ENCODE measurements around the gene GABRG3. TPM values are rescaled to one million over a fixed set of nuclear protein-coding genes. Genes with fewer than 3 reads are reported as not detected.

The GABRG3 gene
- total RNA-seq, 2 experiments from 2014 or later = not detected

GRCh38 chr15:27036210-27036609 lies 65.2 kb downstream of the GABRG3 start:
- H3K4me1 Mint-ChIP-seq = no peaks in the 10 kb centered on the region
- no peaks in the 10 kb centered on the region for H3K36me3 Mint-ChIP-seq
- no peak overlapping the region for H3K27ac Mint-ChIP-seq
- H3K4me3 Mint-ChIP-seq = no peak overlapping the region
- peaks cover 1% of the 10 kb centered on the region for H3K9me3 Mint-ChIP-seq
- DNase-seq = no peak
- H3K27me3 Mint-ChIP-seq = no peaks in the 10 kb centered on the region

DNA sequence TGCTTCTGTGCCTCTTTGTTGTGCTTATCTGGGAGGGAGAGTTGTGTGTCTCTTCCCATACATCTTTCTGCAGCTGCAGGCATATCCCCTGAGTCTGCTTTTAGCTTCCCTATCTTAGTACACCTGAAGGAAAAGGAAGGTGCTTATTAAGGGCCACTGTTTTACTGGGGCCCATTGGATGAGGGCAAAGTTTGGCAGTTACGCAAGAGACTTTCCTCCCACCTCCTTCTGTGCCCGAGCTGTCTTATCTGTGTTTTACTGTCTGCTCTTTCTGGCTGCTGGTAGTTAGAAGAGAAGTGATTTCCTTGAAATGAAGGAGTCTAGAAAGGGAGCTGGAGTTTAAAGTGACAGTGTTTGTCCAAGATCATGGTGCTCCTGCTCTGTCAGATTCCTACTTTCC lies 66.5 kb downstream of the GABRG3 start:
- no peak overlapping the region for H3K4me3 Mint-ChIP-seq
- no peak for DNase-seq
- no peak overlapping the region for H3K27ac Mint-ChIP-seq
- no peaks in the 10 kb centered on the region for H3K9me3 Mint-ChIP-seq
- H3K27me3 Mint-ChIP-seq = no peaks in the 10 kb centered on the region
- no peaks in the 10 kb centered on the region for H3K4me1 Mint-ChIP-seq
- H3K36me3 Mint-ChIP-seq = no peaks in the 10 kb centered on the region

GRCh38 chr15:27039152-27039551 lies 68.2 kb downstream of the GABRG3 start:
- no peaks in the 10 kb centered on the region for H3K27me3 Mint-ChIP-seq
- no peaks in the 10 kb centered on the region for H3K9me3 Mint-ChIP-seq
- H3K27ac Mint-ChIP-seq = no peak overlapping the region
- no peak for DNase-seq
- H3K4me1 Mint-ChIP-seq = no peaks in the 10 kb centered on the region
- H3K4me3 Mint-ChIP-seq = no peak overlapping the region
- H3K36me3 Mint-ChIP-seq = no peaks in the 10 kb centered on the region

- Mint-ChIP-seq H3K9me3 (no peaks in the 10 kb centered on the region), H3K27me3 (no peaks in the 10 kb centered on the region), H3K4me1 (no peaks in the 10 kb centered on the region), H3K36me3 (no peaks in the 10 kb centered on the region), H3K27ac (no peak overlapping the region), H3K4me3 (no peak overlapping the region)
- no peak for DNase-seq
Measured at GRCh38 chr15:27042230-27042629, 71.2 kb downstream of the GABRG3 start.

- DNase-seq = no peak
- peaks cover under 1% of the 10 kb centered on the region for H3K27me3 Mint-ChIP-seq
- no peaks in the 10 kb centered on the region for H3K9me3 Mint-ChIP-seq
- H3K36me3 Mint-ChIP-seq = no peaks in the 10 kb centered on the region
- H3K4me1 Mint-ChIP-seq = no peaks in the 10 kb centered on the region
- H3K27ac Mint-ChIP-seq = no peak overlapping the region
- no peak overlapping the region for H3K4me3 Mint-ChIP-seq
Measured at GRCh38 chr15:27042646-27043045, 71.7 kb downstream of the GABRG3 start.

GRCh38 chr15:27043770-27044169 lies 72.8 kb downstream of the GABRG3 start:
- Mint-ChIP-seq H3K4me1 (no peaks in the 10 kb centered on the region), H3K36me3 (no peaks in the 10 kb centered on the region), H3K9me3 (no peaks in the 10 kb centered on the region), H3K4me3 (no peak overlapping the region), H3K27me3 (peaks cover 3% of the 10 kb centered on the region), H3K27ac (no peak overlapping the region)
- no peak for DNase-seq

DNA sequence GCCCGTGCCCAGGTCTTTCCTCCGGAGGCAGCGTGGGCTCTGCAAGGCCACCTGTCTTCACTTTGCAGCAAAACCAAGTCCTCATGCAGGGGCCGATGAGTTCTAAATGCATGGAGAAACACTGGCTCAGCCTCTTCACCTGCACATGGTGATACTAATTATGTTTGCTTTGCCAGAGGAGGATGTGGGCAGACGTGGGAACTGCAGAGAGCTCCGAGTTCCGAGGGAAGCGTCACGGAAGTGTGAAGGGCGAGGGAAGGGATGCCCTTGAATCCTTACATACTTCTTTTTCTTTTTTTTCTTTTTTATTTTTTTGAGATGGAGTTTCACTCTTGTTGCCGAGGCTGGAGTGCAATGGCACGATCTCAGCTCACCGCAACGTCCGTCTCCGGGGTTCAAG lies 74.8 kb downstream of the GABRG3 start:
- H3K4me1 Mint-ChIP-seq = no peaks in the 10 kb centered on the region
- no peak for DNase-seq
- H3K4me3 Mint-ChIP-seq = no peak overlapping the region
- H3K27ac Mint-ChIP-seq = no peak overlapping the region
- H3K27me3 Mint-ChIP-seq = peaks cover 3% of the 10 kb centered on the region
- H3K36me3 Mint-ChIP-seq = no peaks in the 10 kb centered on the region
- no peaks in the 10 kb centered on the region for H3K9me3 Mint-ChIP-seq

- Mint-ChIP-seq H3K9me3 (no peaks in the 10 kb centered on the region), H3K4me3 (no peak overlapping the region), H3K27me3 (peaks cover 3% of the 10 kb centered on the region), H3K36me3 (no peaks in the 10 kb centered on the region), H3K27ac (no peak overlapping the region), H3K4me1 (no peaks in the 10 kb centered on the region)
- DNase-seq = no peak
Measured at GRCh38 chr15:27046880-27047279, 75.9 kb downstream of the GABRG3 start.

DNA sequence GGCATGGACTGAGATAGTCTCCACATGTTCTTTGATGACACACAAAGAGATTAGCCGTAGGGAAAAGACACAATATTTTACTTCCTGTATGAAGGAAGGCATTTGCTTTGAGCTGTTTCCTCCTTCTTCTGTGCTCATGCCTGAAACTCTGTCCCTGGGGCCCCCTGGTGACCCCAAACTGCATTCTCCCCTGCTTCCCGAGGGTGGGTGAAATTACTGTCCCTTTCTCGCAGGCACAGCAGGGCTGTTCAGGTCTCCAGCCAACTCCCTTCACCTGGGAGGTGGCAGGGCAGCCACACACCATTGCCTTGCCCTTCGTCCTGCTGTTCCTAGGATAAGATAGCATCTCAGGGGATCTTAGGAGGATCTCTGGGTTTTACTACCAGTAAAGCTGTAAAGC lies 79.2 kb downstream of the GABRG3 start:
- no peaks in the 10 kb centered on the region for H3K36me3 Mint-ChIP-seq
- H3K27ac Mint-ChIP-seq = no peak overlapping the region
- H3K9me3 Mint-ChIP-seq = no peaks in the 10 kb centered on the region
- DNase-seq = no peak
- peaks cover 3% of the 10 kb centered on the region for H3K27me3 Mint-ChIP-seq
- H3K4me1 Mint-ChIP-seq = no peaks in the 10 kb centered on the region
- no peak overlapping the region for H3K4me3 Mint-ChIP-seq

GRCh38 chr15:27054426-27054825 lies 83.4 kb downstream of the GABRG3 start:
- Mint-ChIP-seq H3K36me3 (no peaks in the 10 kb centered on the region), H3K4me3 (no peak overlapping the region), H3K27me3 (no peaks in the 10 kb centered on the region), H3K9me3 (no peaks in the 10 kb centered on the region), H3K4me1 (no peaks in the 10 kb centered on the region), H3K27ac (no peak overlapping the region)
- DNase-seq = no peak

GRCh38 chr15:27057904-27058645 lies 87.1 kb downstream of the GABRG3 start:
- Mint-ChIP-seq H3K9me3 (no peaks in the 10 kb centered on the region), H3K36me3 (no peaks in the 10 kb centered on the region), H3K27ac (no peak overlapping the region), H3K27me3 (no peaks in the 10 kb centered on the region), H3K4me3 (no peak overlapping the region), H3K4me1 (no peaks in the 10 kb centered on the region)
- no peak for DNase-seq

- Mint-ChIP-seq H3K9me3 (no peaks in the 10 kb centered on the region), H3K36me3 (no peaks in the 10 kb centered on the region), H3K4me3 (no peak overlapping the region), H3K4me1 (no peaks in the 10 kb centered on the region), H3K27ac (no peak overlapping the region), H3K27me3 (no peaks in the 10 kb centered on the region)
- DNase-seq = no peak
Measured at GRCh38 chr15:27058939-27059338, 88.0 kb downstream of the GABRG3 start.

DNA sequence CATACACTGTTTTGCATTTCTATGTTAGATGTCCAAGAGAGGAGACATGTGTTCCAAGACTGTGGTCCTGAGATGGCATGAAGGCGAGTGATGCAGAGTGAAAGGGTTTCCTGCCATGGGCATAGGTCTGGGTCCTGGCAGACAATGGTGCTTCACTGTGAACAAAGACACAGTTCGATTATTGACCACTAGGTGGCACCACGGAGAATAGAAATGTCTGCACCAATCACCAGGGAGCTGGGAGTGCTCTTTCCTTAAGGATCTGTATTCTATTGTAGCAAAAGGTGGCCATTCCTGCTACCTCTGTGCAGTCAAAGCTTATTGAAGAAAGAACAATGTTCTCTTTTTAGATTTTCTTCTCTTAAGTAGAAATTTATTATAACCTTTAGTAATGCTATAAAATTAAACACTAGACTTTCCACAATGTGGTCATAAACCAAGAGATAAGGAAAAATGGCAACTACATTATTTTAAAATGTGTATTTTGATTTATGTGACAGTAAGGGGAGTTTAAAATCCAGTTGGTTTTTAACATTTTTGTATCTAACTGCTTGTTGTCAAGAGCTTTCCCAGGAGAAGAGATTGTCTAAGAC lies 88.7 kb downstream of the GABRG3 start:
- H3K36me3 Mint-ChIP-seq = no peaks in the 10 kb centered on the region

DNA sequence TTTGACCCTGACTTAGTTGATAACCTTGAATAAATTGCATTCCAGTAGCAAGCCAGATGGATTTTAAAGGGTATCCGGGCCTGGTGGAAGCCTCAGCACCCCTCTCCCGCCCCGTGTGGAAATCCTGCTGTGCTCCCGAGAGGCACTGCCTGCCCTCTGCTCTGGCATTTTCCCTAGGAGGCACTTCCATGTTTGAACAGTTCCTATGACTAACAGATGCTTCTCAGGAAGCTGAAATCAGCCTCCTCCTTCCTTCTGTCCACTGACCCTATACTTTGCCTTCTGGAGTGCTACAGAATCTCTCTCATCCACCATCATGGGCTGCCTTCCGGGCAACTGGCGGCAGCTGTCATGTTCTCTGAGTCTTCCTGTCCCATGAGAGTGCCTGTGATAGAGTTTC lies 90.8 kb downstream of the GABRG3 start:
- DNase-seq = no peak
- Mint-ChIP-seq H3K9me3 (no peaks in the 10 kb centered on the region), H3K4me3 (no peak overlapping the region), H3K4me1 (no peaks in the 10 kb centered on the region), H3K27ac (no peak overlapping the region), H3K36me3 (no peaks in the 10 kb centered on the region), H3K27me3 (no peaks in the 10 kb centered on the region)

More for the DNA sequence above, 88.7 kb downstream of the GABRG3 start:
- Mint-ChIP-seq H3K27me3 (no peaks in the 10 kb centered on the region), H3K4me3 (no peak overlapping the region), H3K27ac (no peak overlapping the region), H3K9me3 (no peaks in the 10 kb centered on the region), H3K4me1 (no peaks in the 10 kb centered on the region)
- DNase-seq = peak; percentile 19

DNA sequence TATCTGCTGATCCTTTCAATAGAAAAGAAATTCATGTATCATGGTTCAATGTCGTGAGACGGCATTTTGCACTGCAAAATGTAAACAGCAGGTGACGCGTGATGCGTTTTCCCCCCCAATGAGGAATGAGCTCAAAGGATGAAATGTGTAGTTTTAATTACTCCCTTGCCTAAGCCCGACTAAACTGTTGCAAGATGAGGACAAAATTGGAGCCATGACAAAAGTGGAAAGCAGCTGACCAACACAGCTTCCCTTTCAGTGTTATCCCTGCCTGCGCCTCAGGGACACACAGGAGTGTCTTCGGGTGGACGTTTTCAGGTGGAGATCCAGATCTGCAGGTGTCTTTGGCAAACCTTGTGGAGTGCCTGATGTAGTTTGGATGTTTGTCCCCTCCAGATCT lies 92.0 kb downstream of the GABRG3 start:
- Mint-ChIP-seq H3K9me3 (peaks cover 5% of the 10 kb centered on the region), H3K27ac (no peak overlapping the region), H3K4me1 (no peaks in the 10 kb centered on the region), H3K36me3 (peaks cover 2% of the 10 kb centered on the region), H3K4me3 (no peak overlapping the region), H3K27me3 (no peaks in the 10 kb centered on the region)
- DNase-seq = no peak

GRCh38 chr15:27064080-27064479 lies 93.1 kb downstream of the GABRG3 start:
- Mint-ChIP-seq H3K4me1 (no peaks in the 10 kb centered on the region), H3K4me3 (no peak overlapping the region), H3K27ac (no peak overlapping the region), H3K9me3 (peaks cover 10% of the 10 kb centered on the region), H3K27me3 (no peaks in the 10 kb centered on the region), H3K36me3 (peaks cover 2% of the 10 kb centered on the region)
- DNase-seq = no peak
